H1 (cell line): Measurements from ENCODE around the gene PLA2G4D. TPM values are rescaled to one million over a fixed set of nuclear protein-coding genes. Genes with fewer than 3 reads are reported as not detected.

Source experiments
- BRCA1 ChIP-seq: IDR thresholded peaks from 2 replicates; pipeline ENCODE4 v1.6.1; 2012; ENCODE audit warnings: low read depth, low read length, improper control_type of control experiment
- CBX5 ChIP-seq: fragments of 300-800, 300-1000 bp; sonication (generic); IDR thresholded peaks from 2 replicates; pipeline ENCODE4 v1.7.1; 2016; ENCODE audit warnings: antibody characterized with exemption, low read length, low read depth
- CHD2 ChIP-seq: IDR thresholded peaks from 2 replicates; pipeline ENCODE4 v1.6.1; 2012; ENCODE audit warnings: low read length, improper control_type of control experiment
- CREB1 ChIP-seq: IDR thresholded peaks from 2 replicates; pipeline ENCODE4 v1.6.1; 2012; ENCODE audit warnings: inconsistent platforms
- EGR1 ChIP-seq: IDR thresholded peaks from 2 replicates; pipeline ENCODE4 v1.6.1; 2011; ENCODE audit warnings: low read depth, low read length, borderline replicate concordance
- MAFK ChIP-seq: IDR thresholded peaks from 2 replicates; pipeline ENCODE4 v1.6.1; 2012; ENCODE audit warnings: low read depth, mild to moderate bottlenecking, improper control_type of control experiment, low read length
- NANOG ChIP-seq: IDR thresholded peaks from 2 replicates; pipeline ENCODE4 v1.6.1; 2011; ENCODE audit warnings: low read length, low read depth, mild to moderate bottlenecking, inconsistent platforms; ENCODE audit not compliant: insufficient read depth, poor library complexity, severe bottlenecking
- RAD21 ChIP-seq, 2 experiments: IDR thresholded peaks in 1 of 2; conservative IDR thresholded peaks in 1 of 2; 2 replicates each; pipeline ENCODE4 v1.6.1; 2011; ENCODE audit warnings: low read depth in 2 of 2, low read length in 2 of 2, improper control_type of control experiment in 1 of 2, inconsistent platforms in 1 of 2, mild to moderate bottlenecking in 1 of 2, moderate library complexity in 1 of 2
- RXRA ChIP-seq: IDR thresholded peaks from 2 replicates; pipeline ENCODE4 v1.6.1; 2011; ENCODE audit warnings: low read depth, mild to moderate bottlenecking, low read length, moderate library complexity; ENCODE audit not compliant: insufficient read depth
- SIN3A ChIP-seq, 2 experiments: IDR thresholded peaks in 1 of 2; conservative IDR thresholded peaks in 1 of 2; 2 replicates each; pipeline ENCODE4 v1.6.1; 2011 to 2012; ENCODE audit warnings: low read length in 2 of 2, improper control_type of control experiment in 1 of 2, low read depth in 1 of 2, mild to moderate bottlenecking in 1 of 2
- TAF7 ChIP-seq: optimal IDR thresholded peaks from 2 replicates; pipeline ENCODE3; 2011; ENCODE audit warnings: low read depth, mild to moderate bottlenecking, inconsistent platforms, low read length, moderate library complexity, borderline replicate concordance
- TCF12 ChIP-seq: IDR thresholded peaks from 2 replicates; pipeline ENCODE4 v1.6.1; 2011; ENCODE audit warnings: low read depth, mild to moderate bottlenecking, low read length
- polyA plus RNA-seq, 7 experiments: library from polyadenylated mRNA; depleted of rRNA in 3 of 7; stranded (reverse) in 5 of 7; unstranded in 2 of 7; fragments of >200 nt in 5 of 7; fragments of 200-250 nt in 2 of 7; gene quantifications; 1 replicate in 5 of 7; 2 replicates in 1 of 7; 4 replicates in 1 of 7; pipeline versions ENCODE4 v1.2.1 to v1.2.3, GENCODE V29; 2011 to 2013; ENCODE audit warnings: missing spikeins in 2 of 7, mixed read lengths in 2 of 7
- total RNA-seq: library from RNA; stranded (reverse); fragmentation: NEBNext Ultra II Directional; extraction: Animal tissue kit (Norgen Biotek cat#: 25700); gene quantifications from 2 replicates; pipeline ENCODE4 v1.2.1, GENCODE V29; 2021
- TF ChIP-seq, protein P1 (sequence below): IDR thresholded peaks from 2 replicates; pipeline ENCODE4 v1.6.1; 2012; ENCODE audit warnings: inconsistent platforms
- TF ChIP-seq, protein P2 (sequence below): IDR thresholded peaks from 2 replicates; pipeline ENCODE4 v1.6.1; 2011; ENCODE audit warnings: low read length, improper control_type of control experiment

PLA2G4D gene
- total and polyA plus RNA-seq, 2 of the 8 experiments (the other 6 are each of a cell fraction or from before 2014, with no cell fraction given): 0.07 to 0.18 TPM

DNA sequence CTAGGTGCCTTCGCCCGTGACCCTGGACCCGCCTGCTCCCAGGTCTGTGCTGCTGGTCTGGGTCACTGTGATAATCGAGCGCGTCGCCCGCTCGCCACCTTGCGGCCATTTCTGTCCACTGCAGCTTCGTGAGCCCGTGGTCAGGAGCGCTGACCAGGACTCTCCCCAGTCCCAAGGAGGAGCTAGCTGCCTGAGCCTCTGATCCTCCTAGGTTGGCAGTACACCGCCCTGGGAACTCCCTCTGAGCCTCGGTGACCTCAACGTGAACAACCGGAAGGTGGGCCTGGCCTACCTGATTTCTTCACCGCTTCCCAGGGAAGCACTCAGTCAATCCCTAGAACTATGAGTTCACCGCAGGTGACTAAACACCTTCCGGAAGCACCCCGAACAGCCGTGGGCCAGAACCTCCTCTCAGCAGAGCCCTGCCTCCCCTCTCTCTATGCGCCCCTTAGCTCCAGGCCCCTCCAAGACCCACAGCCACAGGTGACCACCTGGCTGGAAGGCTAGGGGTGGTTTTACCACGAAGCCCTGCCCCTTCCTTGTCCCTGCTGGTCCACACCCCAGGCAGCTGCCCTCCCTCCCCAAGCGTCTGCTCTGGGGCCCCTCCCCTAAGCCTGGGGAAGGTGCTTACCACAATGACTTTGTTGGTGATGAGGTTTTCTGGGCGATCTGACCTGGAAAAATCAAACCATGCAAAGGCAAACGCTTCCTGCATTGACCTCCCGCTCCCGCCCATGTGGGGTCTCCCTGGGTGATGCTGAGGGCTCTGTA is 9.7 kb downstream of the PLA2G4D start (continued):
- TF ChIP-seq NANOG (no peak), SIN3A (conservative IDR thresholded peaks at IDR 0.05 in 1 of 2, IDR thresholded peaks at IDR 0.05 in 1 of 2; ENCODE audit: low read depth in 1 of 2, low read length in 2 of 2) (0 out of 4 replicates have a peak, but pooled peaks of 1 of the 2 experiments have one; percentile 50), TAF7 (no peak), EGR1 (no peak), RAD21 (IDR thresholded peaks at IDR 0.05 in 1 of 2, conservative IDR thresholded peaks at IDR 0.05 in 1 of 2; ENCODE audit: low read depth in 2 of 2, low read length in 2 of 2) (peak; percentile 88 to 91), MAFK (no peak), BRCA1 (no peak), TCF12 (no peak), CBX5 (no peak), CREB1 (peak; percentile 50; the same call in 1 of the 2 replicates), RXRA (no peak), CHD2 (no peak)
- TF ChIP-seq, protein P1, sequence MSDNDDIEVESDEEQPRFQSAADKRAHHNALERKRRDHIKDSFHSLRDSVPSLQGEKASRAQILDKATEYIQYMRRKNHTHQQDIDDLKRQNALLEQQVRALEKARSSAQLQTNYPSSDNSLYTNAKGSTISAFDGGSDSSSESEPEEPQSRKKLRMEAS: peak; percentile 50
- TF ChIP-seq, protein P2, sequence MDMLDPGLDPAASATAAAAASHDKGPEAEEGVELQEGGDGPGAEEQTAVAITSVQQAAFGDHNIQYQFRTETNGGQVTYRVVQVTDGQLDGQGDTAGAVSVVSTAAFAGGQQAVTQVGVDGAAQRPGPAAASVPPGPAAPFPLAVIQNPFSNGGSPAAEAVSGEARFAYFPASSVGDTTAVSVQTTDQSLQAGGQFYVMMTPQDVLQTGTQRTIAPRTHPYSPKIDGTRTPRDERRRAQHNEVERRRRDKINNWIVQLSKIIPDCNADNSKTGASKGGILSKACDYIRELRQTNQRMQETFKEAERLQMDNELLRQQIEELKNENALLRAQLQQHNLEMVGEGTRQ: no peak
